ENCODE results near the gene RAB21.

The RAB21 gene

DNA sequence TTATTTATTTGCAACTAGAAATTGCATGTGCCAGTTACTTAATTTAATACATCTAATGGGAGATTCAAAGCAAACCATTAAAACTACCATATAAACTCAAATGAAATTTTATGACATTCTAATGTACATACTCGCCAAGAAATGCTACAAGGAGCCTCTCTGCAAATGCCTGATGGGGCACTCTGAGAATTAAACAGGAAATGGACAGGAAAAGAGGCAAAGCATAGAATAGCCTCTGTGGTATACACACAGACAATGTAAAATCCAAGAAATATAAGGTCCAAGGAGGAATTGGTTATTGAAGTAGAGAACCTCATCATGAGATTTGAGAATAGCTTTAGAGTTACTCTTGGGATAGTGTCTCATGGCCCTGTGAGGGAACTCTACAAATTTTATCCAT is 41.2 kb downstream of the RAB21 start:
- H3K23ac ChIP-seq (ENCODE audit: low read length in 2 of 2) = no peak overlapping the region
- DNase-seq = no peak
- no peaks in the 10 kb centered on the region for H3K9me3 ChIP-seq (ENCODE audit: control insufficient read depth, low read length)
- no peak overlapping the region for H3K14ac ChIP-seq (ENCODE audit: low read length in 2 of 2)
- H2BK12ac ChIP-seq (ENCODE audit: low read length in 2 of 2) = no peak overlapping the region
- no peak overlapping the region for H4K91ac ChIP-seq (ENCODE audit: low read length)
- H2BK5ac ChIP-seq (ENCODE audit: low read depth, low read length, poor library complexity, severe bottlenecking) = no peak overlapping the region
- H3K27me3 ChIP-seq (ENCODE audit: control insufficient read depth in 1 of 2, insufficient read depth in 1 of 2, low read length in 2 of 2) = no peaks in the 10 kb centered on the region
- no peak overlapping the region for H3K18ac ChIP-seq (ENCODE audit: low read depth in 1 of 2, low read length in 2 of 2)
- H3K4me3 ChIP-seq (ENCODE audit: insufficient read depth in 1 of 2, low read depth in 1 of 2, low read length in 2 of 2) = no peak overlapping the region
- H3K4me2 ChIP-seq (ENCODE audit: low read length, poor library complexity, severe bottlenecking) = no peak overlapping the region
- H3K4ac ChIP-seq (ENCODE audit: low read depth in 1 of 2, low read length in 2 of 2) = no peak overlapping the region
- H2BK15ac ChIP-seq (ENCODE audit: low read depth, poor library complexity, severe bottlenecking) = no peak overlapping the region
- no peaks in the 10 kb centered on the region for H3K79me1 ChIP-seq (replicated peaks; ENCODE audit: low read length, poor library complexity, severe bottlenecking)
- WGBS = 100% methylated on average over 1 of the region's 1 CpG
- no peak overlapping the region for H2AFZ ChIP-seq (ENCODE audit: low read depth, low read length)
- H3K4me1 ChIP-seq (ENCODE audit: control insufficient read depth, insufficient read depth, low read depth, low read length) = peaks cover 2% of the 10 kb centered on the region
- peaks cover 0 to 12% of the 10 kb centered on the region in 2 experiments for H3K36me3 ChIP-seq (ENCODE audit: control insufficient read depth in 1 of 2, insufficient read depth in 2 of 2, low read depth in 1 of 2, low read length in 2 of 2)
- no peak overlapping the region for H2BK120ac ChIP-seq (ENCODE audit: low read depth, low read length)
- H2AK5ac ChIP-seq (ENCODE audit: low read length, severe bottlenecking) = no peak overlapping the region
- no peak overlapping the region for H3K9ac ChIP-seq (ENCODE audit: low read length)
- no peak overlapping the region for H4K8ac ChIP-seq (ENCODE audit: low read length)
- no peak overlapping the region for H3K27ac ChIP-seq (ENCODE audit: low read length, poor library complexity, severe bottlenecking)

DNA sequence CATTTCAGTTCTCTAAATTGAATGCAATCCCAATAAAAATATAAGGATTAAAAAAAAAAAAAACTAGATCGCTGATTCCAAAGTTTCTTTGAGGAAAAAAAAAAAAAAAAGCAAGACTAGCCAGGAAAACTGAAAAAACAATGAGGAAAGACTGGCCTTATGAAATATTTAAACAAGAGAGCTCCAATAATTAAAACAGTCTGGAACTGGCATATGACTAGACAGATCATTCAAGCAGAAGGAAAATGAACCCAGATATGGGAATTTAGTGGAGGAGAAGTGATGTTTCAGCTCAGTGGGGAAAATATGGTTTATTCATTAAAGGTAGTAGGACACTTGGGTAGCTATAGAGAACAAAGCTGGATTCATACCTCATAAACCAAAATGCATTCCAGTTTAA is 42.9 kb downstream of the RAB21 start:
- Histone ChIP-seq H3K4me2 (ENCODE audit: low read length, poor library complexity, severe bottlenecking) (no peak overlapping the region), H3K79me1 (replicated peaks; ENCODE audit: low read length, poor library complexity, severe bottlenecking) (no peaks in the 10 kb centered on the region), H4K8ac (ENCODE audit: low read length) (no peak overlapping the region), H2BK12ac (ENCODE audit: low read length in 2 of 2) (no peak overlapping the region), H3K4ac (ENCODE audit: low read depth in 1 of 2, low read length in 2 of 2) (no peak overlapping the region), H3K9ac (ENCODE audit: low read length) (no peak overlapping the region), H2BK15ac (ENCODE audit: low read depth, poor library complexity, severe bottlenecking) (no peak overlapping the region), H3K4me3 (ENCODE audit: insufficient read depth in 1 of 2, low read depth in 1 of 2, low read length in 2 of 2) (no peak overlapping the region), H2AFZ (ENCODE audit: low read depth, low read length) (no peak overlapping the region), H3K27me3 (ENCODE audit: control insufficient read depth in 1 of 2, insufficient read depth in 1 of 2, low read length in 2 of 2) (no peaks in the 10 kb centered on the region), H2BK5ac (ENCODE audit: low read depth, low read length, poor library complexity, severe bottlenecking) (no peak overlapping the region), H3K27ac (ENCODE audit: low read length, poor library complexity, severe bottlenecking) (no peak overlapping the region), H3K23ac (ENCODE audit: low read length in 2 of 2) (no peak overlapping the region), H4K91ac (ENCODE audit: low read length) (no peak overlapping the region), H3K18ac (ENCODE audit: low read depth in 1 of 2, low read length in 2 of 2) (no peak overlapping the region), H3K9me3 (ENCODE audit: control insufficient read depth, low read length) (no peaks in the 10 kb centered on the region), H3K4me1 (ENCODE audit: control insufficient read depth, insufficient read depth, low read depth, low read length) (peaks cover 2% of the 10 kb centered on the region), H2AK5ac (ENCODE audit: low read length, severe bottlenecking) (no peak overlapping the region), H3K36me3 (ENCODE audit: control insufficient read depth in 1 of 2, insufficient read depth in 2 of 2, low read depth in 1 of 2, low read length in 2 of 2) (no peaks in the 10 kb centered on the region), H3K14ac (ENCODE audit: low read length in 2 of 2) (no peak overlapping the region), H2BK120ac (ENCODE audit: low read depth, low read length) (no peak overlapping the region)
- no peak for DNase-seq
- 100% methylated on average over 1 of the region's 1 CpG for WGBS

DNA sequence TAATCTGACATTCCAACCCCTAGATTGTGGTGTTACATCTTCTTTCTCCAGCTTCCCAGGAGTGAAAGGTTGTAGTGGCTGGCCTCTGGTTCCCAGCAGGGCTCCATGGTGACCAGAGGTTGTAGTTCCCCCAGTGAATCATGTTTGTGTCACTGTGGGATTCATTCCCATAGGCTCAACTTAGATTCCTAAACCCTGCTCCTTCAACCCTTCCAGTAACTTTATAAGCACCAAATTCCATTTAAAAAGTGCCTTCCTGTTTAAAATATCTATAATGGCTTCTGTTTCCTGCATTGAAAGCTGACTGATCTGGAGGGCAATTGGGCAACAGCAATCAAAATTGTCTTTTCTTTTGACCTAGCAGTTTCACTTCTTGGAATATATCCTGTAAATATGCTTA is 44.4 kb downstream of the RAB21 start:
- H2BK5ac ChIP-seq (ENCODE audit: low read depth, low read length, poor library complexity, severe bottlenecking) = no peak overlapping the region
- peaks cover 2% of the 10 kb centered on the region for H3K4me1 ChIP-seq (ENCODE audit: control insufficient read depth, insufficient read depth, low read depth, low read length)
- no peak overlapping the region for H3K4me3 ChIP-seq (ENCODE audit: insufficient read depth in 1 of 2, low read depth in 1 of 2, low read length in 2 of 2)
- no peak overlapping the region for H2BK120ac ChIP-seq (ENCODE audit: low read depth, low read length)
- H2BK15ac ChIP-seq (ENCODE audit: low read depth, poor library complexity, severe bottlenecking) = no peak overlapping the region
- DNase-seq = peak; percentile 54
- H3K27ac ChIP-seq (ENCODE audit: low read length, poor library complexity, severe bottlenecking) = no peak overlapping the region
- H4K8ac ChIP-seq (ENCODE audit: low read length) = no peak overlapping the region
- H3K79me1 ChIP-seq (replicated peaks; ENCODE audit: low read length, poor library complexity, severe bottlenecking) = no peaks in the 10 kb centered on the region
- peak overlapping the region; percentile 20 for H3K9ac ChIP-seq (ENCODE audit: low read length)
- H3K4me2 ChIP-seq (ENCODE audit: low read length, poor library complexity, severe bottlenecking) = no peak overlapping the region
- peaks cover 0 to 1% of the 10 kb centered on the region in 2 experiments for H3K27me3 ChIP-seq (ENCODE audit: control insufficient read depth in 1 of 2, insufficient read depth in 1 of 2, low read length in 2 of 2)
- H3K23ac ChIP-seq (ENCODE audit: low read length in 2 of 2) = no peak overlapping the region
- H3K36me3 ChIP-seq (ENCODE audit: control insufficient read depth in 1 of 2, insufficient read depth in 2 of 2, low read depth in 1 of 2, low read length in 2 of 2) = no peaks in the 10 kb centered on the region
- H3K18ac ChIP-seq (ENCODE audit: low read depth in 1 of 2, low read length in 2 of 2) = no peak overlapping the region
- H2BK12ac ChIP-seq (ENCODE audit: low read length in 2 of 2) = no peak overlapping the region
- H2AFZ ChIP-seq (ENCODE audit: low read depth, low read length) = no peak overlapping the region
- no peak overlapping the region for H4K91ac ChIP-seq (ENCODE audit: low read length)
- H2AK5ac ChIP-seq (ENCODE audit: low read length, severe bottlenecking) = no peak overlapping the region
- H3K9me3 ChIP-seq (ENCODE audit: control insufficient read depth, low read length) = no peaks in the 10 kb centered on the region
- no peak overlapping the region for H3K4ac ChIP-seq (ENCODE audit: low read depth in 1 of 2, low read length in 2 of 2)
- no peak overlapping the region for H3K14ac ChIP-seq (ENCODE audit: low read length in 2 of 2)

DNA sequence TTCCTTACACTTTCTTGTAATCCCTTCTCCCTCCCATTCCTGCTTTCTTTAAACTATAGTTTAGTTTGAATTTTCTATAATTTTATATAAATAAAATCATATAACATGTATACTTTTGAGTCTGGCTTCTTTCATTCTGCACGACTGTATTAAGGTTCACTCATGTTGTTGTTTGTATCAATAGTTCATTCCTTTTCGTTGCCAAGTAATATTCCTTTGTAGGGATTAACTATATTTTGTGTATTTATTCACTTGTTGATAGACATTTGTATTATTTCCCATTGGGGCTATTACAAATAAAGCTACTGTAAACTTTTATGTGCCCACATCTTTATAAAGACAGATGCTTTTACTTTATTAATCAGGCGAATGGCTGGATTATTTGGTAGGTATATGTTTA is 45.5 kb downstream of the RAB21 start:
- Histone ChIP-seq H3K4me3 (ENCODE audit: insufficient read depth in 1 of 2, low read depth in 1 of 2, low read length in 2 of 2) (no peak overlapping the region), H4K8ac (ENCODE audit: low read length) (no peak overlapping the region), H3K9me3 (ENCODE audit: control insufficient read depth, low read length) (no peaks in the 10 kb centered on the region), H3K23ac (ENCODE audit: low read length in 2 of 2) (no peak overlapping the region), H3K36me3 (ENCODE audit: control insufficient read depth in 1 of 2, insufficient read depth in 2 of 2, low read depth in 1 of 2, low read length in 2 of 2) (no peaks in the 10 kb centered on the region), H2BK15ac (ENCODE audit: low read depth, poor library complexity, severe bottlenecking) (no peak overlapping the region), H2BK120ac (ENCODE audit: low read depth, low read length) (no peak overlapping the region), H4K91ac (ENCODE audit: low read length) (no peak overlapping the region), H3K27ac (ENCODE audit: low read length, poor library complexity, severe bottlenecking) (no peak overlapping the region), H3K9ac (ENCODE audit: low read length) (no peak overlapping the region), H2AFZ (ENCODE audit: low read depth, low read length) (no peak overlapping the region), H3K18ac (ENCODE audit: low read depth in 1 of 2, low read length in 2 of 2) (no peak overlapping the region), H2AK5ac (ENCODE audit: low read length, severe bottlenecking) (no peak overlapping the region), H2BK12ac (ENCODE audit: low read length in 2 of 2) (no peak overlapping the region), H3K79me1 (replicated peaks; ENCODE audit: low read length, poor library complexity, severe bottlenecking) (no peaks in the 10 kb centered on the region), H3K4me2 (ENCODE audit: low read length, poor library complexity, severe bottlenecking) (no peak overlapping the region), H3K4ac (ENCODE audit: low read depth in 1 of 2, low read length in 2 of 2) (no peak overlapping the region), H3K4me1 (ENCODE audit: control insufficient read depth, insufficient read depth, low read depth, low read length) (peaks cover 2% of the 10 kb centered on the region), H3K14ac (ENCODE audit: low read length in 2 of 2) (no peak overlapping the region), H3K27me3 (ENCODE audit: control insufficient read depth in 1 of 2, insufficient read depth in 1 of 2, low read length in 2 of 2) (peaks cover 0 to 7% of the 10 kb centered on the region in 2 experiments), H2BK5ac (ENCODE audit: low read depth, low read length, poor library complexity, severe bottlenecking) (no peak overlapping the region)
- no CpG with 5 or more reads among the region's 3 CpGs for WGBS
- DNase-seq = no peak

Measured in mesenchymal stem cell (in vitro differentiated cells and primary cell).